Panc1 (cell line): ENCODE measurements around the gene HAGH. TPM values are rescaled to one million over a fixed set of nuclear protein-coding genes. Genes with fewer than 3 reads are reported as not detected.

Experiments used
- ATAC-seq: fragments of 200-7000 bp; cut with Tn5 transposase; 2 replicates; pipeline ENCODE4 v1.9.1; 2020; ENCODE audit warnings: mild to moderate bottlenecking, moderate library complexity
- BruUV-seq: library from RNA; stranded (reverse); fragments of 400-500 nt; replicated peaks from 2 replicates; lab custom pipeline; 2021; lab: Mats Ljungman, UMichigan
- CTCF ChIA-PET: fragments of 300-600 bp; sonication (Branson Sonifier 250); formaldehyde crosslinking; loops from one replicate; lab custom pipeline; 2022; ENCODE audit warnings: antibody characterized with exemption; lab: Charles Lee
- POLR2A ChIA-PET: fragments of 300-600 bp; sonication (Branson Sonifier 250); formaldehyde crosslinking; loops from one replicate; lab custom pipeline; 2022; ENCODE audit warnings: antibody characterized with exemption; lab: Charles Lee
- DNase-seq: peaks from one replicate; pipeline ENCODE4 v3.0.0-alpha.2; 2010; ENCODE audit warnings: low read depth, low spot score
- H3K27ac ChIP-seq: 2 replicates; pipeline ENCODE4 v1.5.1; 2011; ENCODE audit warnings: mild to moderate bottlenecking, low read length, inconsistent platforms
- H3K27me3 ChIP-seq: fragments of 200-500 bp; sonication (Bioruptor generic); 2 replicates; pipeline ENCODE4 v1.6.0; 2014; ENCODE audit warnings: low read length, inconsistent platforms; ENCODE audit not compliant: control insufficient read depth, insufficient read depth
- H3K36me3 ChIP-seq: fragments of 200-500 bp; sonication (Bioruptor generic); 2 replicates; pipeline ENCODE4 v1.5.1; 2014; ENCODE audit warnings: inconsistent platforms, mild to moderate bottlenecking, low read length, moderate library complexity; ENCODE audit not compliant: control insufficient read depth, insufficient read depth
- H3K4me1 ChIP-seq: 2 replicates; pipeline ENCODE4 v1.5.1; 2011; ENCODE audit warnings: inconsistent platforms, mild to moderate bottlenecking, low read length, moderate library complexity; ENCODE audit not compliant: control insufficient read depth, insufficient read depth
- H3K4me3 ChIP-seq, 2 experiments: 2 replicates each; pipeline ENCODE4 v1.5.1; 2011 to 2012; ENCODE audit warnings: low read depth in 2 of 2, low read length in 2 of 2, mild to moderate bottlenecking in 2 of 2, inconsistent platforms in 1 of 2, moderate library complexity in 1 of 2
- H3K9me3 ChIP-seq: fragments of 200-500 bp; sonication (Bioruptor generic); 2 replicates; pipeline ENCODE4 v1.5.1; 2014; ENCODE audit warnings: low read depth, mild to moderate bottlenecking, inconsistent platforms, low read length, moderate library complexity; ENCODE audit not compliant: control insufficient read depth, insufficient read depth
- CTCF ChIP-seq: fragments of 450-650 bp; IDR thresholded peaks from 2 replicates; pipeline ENCODE4 v1.5.1; 2017; ENCODE audit warnings: mild to moderate bottlenecking
- POLR2AphosphoS5 ChIP-seq: IDR thresholded peaks from 2 replicates; pipeline ENCODE4 v1.6.1; 2012; ENCODE audit warnings: mild to moderate bottlenecking, low read depth, low read length, moderate library complexity
- REST ChIP-seq, 2 experiments: IDR thresholded peaks; 2 replicates each; pipeline ENCODE4 v1.6.1; 2011 to 2012; ENCODE audit warnings: low read depth in 2 of 2, control low read depth in 1 of 2, low read length in 1 of 2, mild to moderate bottlenecking in 1 of 2, moderate library complexity in 1 of 2; ENCODE audit not compliant: insufficient read depth in 1 of 2
- SIN3A ChIP-seq: IDR thresholded peaks from 2 replicates; pipeline ENCODE4 v1.6.1; 2012; ENCODE audit warnings: low read depth, mild to moderate bottlenecking, low read length, moderate library complexity, borderline replicate concordance; ENCODE audit not compliant: insufficient read depth
- TCF7L2 ChIP-seq: IDR thresholded peaks from 2 replicates; pipeline ENCODE4 v1.6.1; 2011; ENCODE audit warnings: mild to moderate bottlenecking, low read depth, low read length, inconsistent platforms
- in situ Hi-C: cut with HindIII; loops from 2 replicates; pipeline ENCODE4 v1.10.0; 2016; ENCODE audit warnings: low sequenced_read_pairs, low pct_unique_long_range_greater_than_20kb
- intact Hi-C: fragments of 100-400 bp; cut with micrococcal nuclease; formaldehyde crosslinking; loops from one replicate; pipeline ENCODE4 v1.10.0; 2022; ENCODE audit not compliant: unreplicated experiment
- total RNA-seq: library from RNA; stranded (reverse); gene quantifications from one replicate; pipeline ENCODE4 v1.2.1, GENCODE V29; 2021; ENCODE audit not compliant: unreplicated experiment

Gene HAGH
- total RNA-seq, 1 experiment from 2014 or later: 58.9 TPM

- H3K36me3 ChIP-seq: no peaks in the 10 kb centered on the region
- no peak overlapping the region for H3K27ac ChIP-seq
- H3K4me3 ChIP-seq: no peak overlapping the region
- DNase-seq (no peak), ATAC-seq (0 out of 2 replicates have a peak, but pooled peaks have one; percentile 51)
- intact Hi-C loops (no loop called here), in situ Hi-C loops (no loop called here)
- no peaks in the 10 kb centered on the region for H3K4me1 ChIP-seq
- ChIA-PET CTCF (no interaction called here), POLR2A (no interaction called here)
- no peaks in the 10 kb centered on the region for H3K9me3 ChIP-seq
- BruUV-seq: no TSS peak
- H3K27me3 ChIP-seq: 0 out of 2 replicates have a peak, but pooled peaks cover 2% of the 10 kb centered on the region
- TF ChIP-seq CTCF: no peak
- TF ChIP-seq REST (IDR thresholded peaks at IDR 0.05; ENCODE audit: insufficient read depth in 1 of 2, low read depth in 2 of 2, low read length in 1 of 2): no peak
- TF ChIP-seq TCF7L2: no peak
- no peak for TF ChIP-seq SIN3A
- no peak for TF ChIP-seq POLR2AphosphoS5
These were observed 24.4 kb upstream of the HAGH start for GRCh38 chr16:1850981-1851380.

- POLR2A ChIA-PET: interaction anchor here (0.6 kb wide), 1 partner anchor 130 kb away, joined by 16 read pairs; no protein-coding TSS in a partner anchor
- in situ Hi-C loops (no loop called here), intact Hi-C loops (no loop called here)
These were observed 19.8 kb upstream of the HAGH start for GRCh38 chr16:1846416-1846815.

More at GRCh38 chr16:1846416-1846815, 19.8 kb upstream of the HAGH start:
- CTCF ChIA-PET: no interaction called here
- Histone ChIP-seq H3K4me1 (no peaks in the 10 kb centered on the region), H3K27ac (no peak overlapping the region), H3K27me3 (0 out of 2 replicates have a peak, but pooled peaks cover 2% of the 10 kb centered on the region), H3K9me3 (no peaks in the 10 kb centered on the region), H3K4me3 (no peak overlapping the region), H3K36me3 (no peaks in the 10 kb centered on the region)
- DNase-seq (no peak), ATAC-seq (no peak)
- no TSS peak for BruUV-seq
- TF ChIP-seq POLR2AphosphoS5: no peak
- TF ChIP-seq REST (IDR thresholded peaks at IDR 0.05; ENCODE audit: insufficient read depth in 1 of 2, low read depth in 2 of 2, low read length in 1 of 2): no peak
- TF ChIP-seq TCF7L2: no peak
- no peak for TF ChIP-seq SIN3A
- TF ChIP-seq CTCF: no peak
